Tibial nerve (tissue), 4 donors: ENCODE measurements around the gene LEF1. TPM values are rescaled to one million over a fixed set of nuclear protein-coding genes. Genes with fewer than 3 reads are reported as not detected.

Experiments used
- DNase-seq, 2 donors: peaks; one replicate each; pipeline ENCODE4 v3.0.0-alpha.2; 2019; ENCODE audit warnings: low spot score in 2 of 2
- H3K27ac ChIP-seq, 4 donors: fragments of 200-600 bp; sonication (generic) in 3 of 4; one replicate each; pipeline ENCODE4 v1.5.1; 2017 to 2019; ENCODE audit warnings: mild to moderate bottlenecking in 1 of 4
- H3K27me3 ChIP-seq, 2 donors: fragments of 200-600 bp; sonication (generic) in 1 of 2; one replicate each; pipeline versions ENCODE4 v1.5.1 to v1.6.0; 2017 to 2019
- H3K36me3 ChIP-seq, 3 donors: fragments of 200-600 bp; sonication (generic); one replicate each; pipeline ENCODE4 v1.5.1; 2018 to 2019
- H3K4me1 ChIP-seq, 4 donors: fragments of 200-600 bp; sonication (generic) in 3 of 4; one replicate each; pipeline ENCODE4 v1.5.1; 2017 to 2019
- H3K4me3 ChIP-seq, 4 donors: fragments of 200-600 bp; sonication (generic) in 3 of 4; one replicate each; pipeline ENCODE4 v1.5.1; 2017 to 2019; ENCODE audit warnings: mild to moderate bottlenecking in 1 of 4, moderate library complexity in 1 of 4
- H3K9me3 ChIP-seq, 4 donors: fragments of 200-600 bp; sonication (generic) in 3 of 4; one replicate each; pipeline ENCODE4 v1.5.1; 2017 to 2019
- CTCF ChIP-seq, 5 experiments: fragments of 200-600 bp in 3 of 5; fragments of 450-650 bp in 2 of 5; sonication (generic) in 3 of 5; IDR thresholded peaks; one replicate each; pipeline ENCODE4 v1.5.1; 2016 to 2019; ENCODE audit warnings: antibody characterized with exemption in 5 of 5, mild to moderate bottlenecking in 3 of 5, moderate library complexity in 2 of 5
- EP300 ChIP-seq, 2 donors: sonication (generic); formaldehyde crosslinking; IDR thresholded peaks; one replicate each; pipeline ENCODE4 v1.6.1; 2017; ENCODE audit warnings: antibody characterized with exemption in 2 of 2, mild to moderate bottlenecking in 1 of 2
- POLR2A ChIP-seq, 2 donors: fragments of 450-650 bp; IDR thresholded peaks; one replicate each; pipeline ENCODE4 v1.6.1; 2017; ENCODE audit warnings: antibody characterized with exemption in 2 of 2, mild to moderate bottlenecking in 2 of 2, moderate library complexity in 2 of 2
- WGBS, 2 donors: methylation state at CpG; one replicate each; pipeline ENCODE4 v1.1.5; 2018; 5-methylcytosine and 5-hydroxymethylcytosine counted together
- total RNA-seq, 4 donors: library from RNA; depleted of rRNA; stranded (reverse); fragments of >200 nt; gene quantifications; one replicate each; pipeline ENCODE4 v1.1.0, GENCODE V29; 2016

LEF1 gene
- total RNA-seq, 4 donors from 2014 or later: 1.9 to 11.7 (median 8.3) TPM

- Histone ChIP-seq H3K4me3 (no peak overlapping the region), H3K9me3 (no peaks in the 10 kb centered on the region), H3K36me3 (peaks cover 0 to 3% (median 0%) of the 10 kb centered on the region in 3 donors), H3K27me3 (no peaks in the 10 kb centered on the region), H3K27ac (no peak overlapping the region), H3K4me1 (peaks cover 0 to 3% (median 0%) of the 10 kb centered on the region in 4 donors)
- TF ChIP-seq CTCF (IDR thresholded peaks at IDR 0.05) (no peak), EP300 (IDR thresholded peaks at IDR 0.05) (no peak), POLR2A (IDR thresholded peaks at IDR 0.05) (no peak)
- 71 to 85% methylated on average over 9 of the region's 9 CpGs for WGBS, 2 donors
- no peak for DNase-seq
Measured at GRCh38 chr4:108044951-108045686, 123.6 kb downstream of the LEF1 start.

- H3K9me3 ChIP-seq: no peaks in the 10 kb centered on the region
- H3K27me3 ChIP-seq: no peaks in the 10 kb centered on the region
- no peak overlapping the region for H3K27ac ChIP-seq
- no peak for TF ChIP-seq POLR2A (IDR thresholded peaks at IDR 0.05)
- no peak for TF ChIP-seq EP300 (IDR thresholded peaks at IDR 0.05)
- TF ChIP-seq CTCF (IDR thresholded peaks at IDR 0.05): no peak
- H3K36me3 ChIP-seq: peaks cover 0 to 3% (median 0%) of the 10 kb centered on the region in 3 donors
- no peak overlapping the region for H3K4me3 ChIP-seq
- peaks cover 0 to 3% (median 0%) of the 10 kb centered on the region in 4 donors for H3K4me1 ChIP-seq
- DNase-seq: no peak
- WGBS, 2 donors: 65 to 71% methylated on average over 5 of the region's 5 CpGs
Measured at GRCh38 chr4:108043526-108043925, 125.2 kb downstream of the LEF1 start.

GRCh38 chr4:108042927-108043326 lies 125.8 kb downstream of the LEF1 start:
- WGBS, 2 donors: 89 to 94% methylated on average over 3 of the region's 3 CpGs
- no peaks in the 10 kb centered on the region for H3K9me3 ChIP-seq
- no peak overlapping the region for H3K4me3 ChIP-seq
- no peak for DNase-seq
- H3K36me3 ChIP-seq: peaks cover 0 to 3% (median 0%) of the 10 kb centered on the region in 3 donors
- peaks cover 0 to 3% (median 0%) of the 10 kb centered on the region in 4 donors for H3K4me1 ChIP-seq
- H3K27ac ChIP-seq: no peak overlapping the region
- H3K27me3 ChIP-seq: no peaks in the 10 kb centered on the region
- no peak for TF ChIP-seq CTCF (IDR thresholded peaks at IDR 0.05)
- TF ChIP-seq POLR2A (IDR thresholded peaks at IDR 0.05): no peak
- no peak for TF ChIP-seq EP300 (IDR thresholded peaks at IDR 0.05)

- Histone ChIP-seq H3K36me3 (peaks cover 0 to 44% (median 2%) of the 10 kb centered on the region in 3 donors), H3K9me3 (no peaks in the 10 kb centered on the region), H3K4me3 (no peak overlapping the region), H3K4me1 (no peaks in the 10 kb centered on the region), H3K27me3 (no peaks in the 10 kb centered on the region), H3K27ac (no peak overlapping the region)
- 78 to 85% methylated on average over 2 of the region's 2 CpGs for WGBS, 2 donors
- TF ChIP-seq CTCF (IDR thresholded peaks at IDR 0.05): no peak
- no peak for TF ChIP-seq POLR2A (IDR thresholded peaks at IDR 0.05)
- TF ChIP-seq EP300 (IDR thresholded peaks at IDR 0.05): no peak
- no peak for DNase-seq
Measured at GRCh38 chr4:108037884-108038283, 130.8 kb downstream of the LEF1 start.

- H3K27ac ChIP-seq: no peak overlapping the region
- TF ChIP-seq EP300 (IDR thresholded peaks at IDR 0.05) (no peak), CTCF (IDR thresholded peaks at IDR 0.05) (no peak), POLR2A (IDR thresholded peaks at IDR 0.05) (no peak)
- H3K4me1 ChIP-seq: no peaks in the 10 kb centered on the region
- 83 to 88% methylated on average over 7 of the region's 7 CpGs for WGBS, 2 donors
- no peak for DNase-seq
- H3K9me3 ChIP-seq: no peaks in the 10 kb centered on the region
- no peaks in the 10 kb centered on the region for H3K27me3 ChIP-seq
- peaks cover 0 to 55% (median 2%) of the 10 kb centered on the region in 3 donors for H3K36me3 ChIP-seq
- H3K4me3 ChIP-seq: no peak overlapping the region
Measured at GRCh38 chr4:108036213-108036612, 132.5 kb downstream of the LEF1 start.
